OCI-M2 (cell line): ENCODE data around the gene CACNA1E.

Source experiments
- DNase-seq: peaks from one replicate; lab custom pipeline; 2025; ENCODE audit not compliant: unreplicated experiment; lab: John Stamatoyannopoulos, UW

The CACNA1E gene

DNA sequence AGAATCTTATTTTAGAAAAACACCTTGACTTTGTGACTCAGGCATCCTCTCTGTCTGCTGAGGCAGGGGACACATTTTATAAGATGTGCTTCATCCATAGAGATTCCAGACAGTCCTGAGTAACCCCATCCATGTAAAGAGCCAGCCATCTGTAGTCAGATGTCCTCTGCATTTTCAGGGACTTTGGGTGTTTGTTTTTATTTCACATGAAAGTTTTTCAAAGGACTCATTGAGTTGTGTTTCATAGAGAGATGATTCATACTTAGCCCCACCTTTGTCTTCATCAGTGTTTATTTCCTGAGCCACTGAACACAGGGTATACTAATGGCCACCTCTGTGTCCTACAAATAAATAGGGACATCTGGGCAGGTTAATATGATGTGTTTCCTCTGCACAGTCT lies 280.4 kb downstream of the CACNA1E start:
- no peak for DNase-seq

GRCh38 chr1:181765451-181766026 lies 282.2 kb downstream of the CACNA1E start:
- DNase-seq, result no peak

GRCh38 chr1:181767001-181767708 lies 283.8 kb downstream of the CACNA1E start:
- DNase-seq, result no peak

DNA sequence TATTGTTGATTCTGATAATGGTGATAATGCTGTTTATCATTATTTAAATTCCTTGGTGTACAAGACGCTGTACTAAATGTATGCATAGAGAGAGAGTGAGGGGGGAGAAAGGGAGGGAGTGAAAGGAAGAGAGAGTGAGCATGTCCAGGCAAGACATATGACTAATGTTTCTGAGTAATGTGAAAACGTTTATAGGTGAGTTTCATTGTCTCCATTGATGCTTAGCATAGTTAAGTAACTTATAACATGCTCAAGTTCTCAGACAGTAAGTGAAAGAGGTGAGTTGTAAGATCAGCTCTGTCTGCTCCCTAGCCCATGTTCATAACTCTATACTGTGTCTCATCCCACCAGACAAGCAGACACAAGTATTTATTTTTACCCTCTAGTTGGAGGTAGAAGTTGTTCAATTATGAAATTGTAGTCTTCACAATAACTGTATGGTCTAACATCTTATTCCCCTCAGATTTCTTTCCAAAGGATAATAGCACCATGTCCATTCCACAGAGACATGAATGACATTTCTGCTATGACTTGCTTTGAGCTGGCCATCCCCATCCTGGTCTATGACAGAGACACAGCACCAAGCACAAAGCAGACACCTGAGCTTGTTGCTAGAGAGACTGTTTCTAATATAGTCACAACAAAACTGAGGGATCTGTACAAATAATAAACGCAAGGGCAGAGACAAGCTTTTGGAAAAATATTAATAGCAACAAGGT lies 285.1 kb downstream of the CACNA1E start:
- no peak for DNase-seq

DNA sequence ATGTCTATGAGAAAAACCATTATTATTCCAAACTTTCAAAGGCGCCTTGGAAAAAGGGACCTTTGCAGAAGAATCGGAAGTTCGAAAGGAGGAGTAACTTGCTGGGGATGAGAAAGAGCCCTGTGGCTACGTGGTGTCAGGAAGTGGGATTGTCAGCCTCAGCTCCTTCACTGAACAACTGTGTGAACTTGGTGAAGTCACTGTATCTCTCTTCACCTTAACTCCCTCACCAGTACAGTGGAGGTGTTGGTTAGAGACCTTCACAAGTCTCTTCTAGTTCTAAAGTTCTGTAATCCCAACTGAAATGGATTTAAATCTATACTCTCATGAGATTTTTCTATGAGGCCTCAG lies 285.6 kb downstream of the CACNA1E start:
- no peak for DNase-seq

DNA sequence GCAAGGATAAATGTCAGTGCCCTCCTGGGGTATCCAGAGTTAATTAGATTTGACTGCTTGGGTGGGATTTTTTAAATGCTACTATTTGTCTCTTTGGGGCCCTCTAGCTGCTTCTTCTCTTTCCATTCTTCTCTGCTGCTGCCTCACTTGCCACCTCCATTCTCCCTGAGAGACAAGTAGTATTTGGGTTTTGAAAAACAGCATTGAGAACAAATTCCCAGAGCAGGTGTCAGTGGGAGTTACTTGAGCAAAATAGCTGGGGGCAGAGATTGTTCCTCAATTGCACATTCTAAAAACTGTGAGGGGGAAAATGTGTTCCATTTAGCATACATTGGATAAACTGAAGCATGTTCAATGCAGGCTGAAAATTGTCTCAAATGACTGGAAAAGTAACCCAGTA lies 286.5 kb downstream of the CACNA1E start:
- DNase-seq, result no peak

GRCh38 chr1:181772714-181773113 lies 289.4 kb downstream of the CACNA1E start:
- no peak for DNase-seq

DNA sequence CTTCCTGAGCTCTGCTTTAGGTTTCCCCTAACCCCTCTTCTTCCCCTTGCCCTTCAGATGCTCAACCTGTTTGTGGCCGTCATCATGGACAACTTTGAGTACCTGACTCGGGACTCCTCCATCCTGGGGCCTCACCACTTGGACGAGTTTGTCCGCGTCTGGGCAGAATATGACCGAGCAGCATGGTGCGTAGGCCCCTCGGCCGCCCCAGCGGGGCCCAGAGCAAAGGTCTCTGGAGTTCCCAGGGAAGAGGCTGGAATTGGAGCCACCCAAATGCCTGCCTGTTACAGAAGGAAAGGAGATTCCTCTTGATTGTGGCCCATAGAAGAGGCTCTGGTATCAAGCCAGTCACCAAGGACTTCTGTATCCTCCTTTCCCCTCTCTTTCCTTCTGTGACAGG lies 292.7 kb downstream of the CACNA1E start:
- no peak for DNase-seq

GRCh38 chr1:181777286-181777685 lies 294.0 kb downstream of the CACNA1E start:
- DNase-seq, result no peak

DNA sequence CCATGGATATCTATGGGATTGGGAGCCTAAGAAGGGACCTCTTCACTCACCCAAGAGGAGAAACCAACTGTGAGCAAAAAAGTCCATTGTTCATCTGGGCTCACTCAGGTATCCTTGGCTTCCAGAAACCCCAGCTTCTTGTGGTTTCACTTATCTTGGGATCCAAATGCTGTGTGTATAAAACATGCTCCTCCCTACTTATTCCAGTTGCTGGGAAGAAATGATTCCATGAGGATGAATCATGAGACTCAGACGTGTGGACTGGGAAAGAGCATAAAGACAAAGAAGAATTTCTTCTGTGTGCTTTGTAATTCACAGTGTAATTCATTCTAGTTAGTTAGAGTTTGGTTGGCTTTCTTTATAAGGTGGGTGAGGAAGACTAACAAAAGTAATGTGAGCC lies 294.5 kb downstream of the CACNA1E start:
- DNase-seq, result no peak

- no peak for DNase-seq
Observed at GRCh38 chr1:181778640-181779260, 295.4 kb downstream of the CACNA1E start.

- DNase-seq, result no peak
Observed at GRCh38 chr1:181779343-181779742, 296.0 kb downstream of the CACNA1E start.

GRCh38 chr1:181783208-181783607 lies 299.9 kb downstream of the CACNA1E start:
- DNase-seq, result no peak

- DNase-seq, result no peak
Observed at GRCh38 chr1:181784039-181784683, 300.8 kb downstream of the CACNA1E start.

DNA sequence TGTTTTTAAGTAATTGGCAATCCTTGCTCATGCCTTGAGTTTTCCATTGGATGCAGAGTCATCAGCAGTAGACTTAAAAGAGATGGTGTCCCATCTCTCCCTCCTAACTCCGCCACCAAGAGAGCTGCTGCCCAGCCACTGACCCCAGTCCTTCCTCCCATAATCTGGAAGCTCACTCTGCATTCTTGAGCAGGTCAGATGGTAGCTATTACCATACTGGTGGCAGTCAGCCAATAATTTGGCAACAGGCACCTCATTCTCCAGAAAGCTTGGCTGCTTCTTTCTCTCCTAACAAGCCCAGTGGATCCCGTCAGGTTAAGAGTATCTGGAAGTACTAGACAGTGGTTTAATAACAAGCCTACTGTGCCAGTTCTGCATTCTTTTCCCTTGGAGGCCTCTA lies 306.1 kb downstream of the CACNA1E start:
- DNase-seq, result no peak

GRCh38 chr1:181791721-181792120 lies 308.4 kb downstream of the CACNA1E start:
- DNase-seq, result no peak

- no peak for DNase-seq
Observed at GRCh38 chr1:181793831-181794230, 310.5 kb downstream of the CACNA1E start.

DNA sequence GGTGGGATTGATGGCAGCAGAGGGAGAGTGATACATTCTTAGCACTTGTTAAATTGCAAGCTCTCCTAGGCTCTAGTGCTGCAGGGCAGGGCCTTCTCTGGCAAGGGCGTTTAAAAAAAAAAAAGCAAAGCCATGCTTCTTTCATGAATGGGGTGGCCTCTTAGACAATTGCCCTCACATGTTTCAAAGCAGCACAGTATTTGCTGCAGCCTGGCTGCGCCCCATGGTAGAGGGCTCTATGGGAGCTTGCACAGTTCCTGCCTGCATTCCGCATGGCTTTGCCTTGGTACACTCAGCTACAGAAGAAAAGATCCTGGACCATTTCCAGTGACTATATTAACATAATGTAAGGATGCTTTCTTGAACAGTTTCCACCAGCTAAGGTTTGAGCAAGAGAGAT lies 311.0 kb downstream of the CACNA1E start:
- DNase-seq, result no peak

- no peak for DNase-seq
Observed at GRCh38 chr1:181798191-181798926, 315.0 kb downstream of the CACNA1E start.

DNA sequence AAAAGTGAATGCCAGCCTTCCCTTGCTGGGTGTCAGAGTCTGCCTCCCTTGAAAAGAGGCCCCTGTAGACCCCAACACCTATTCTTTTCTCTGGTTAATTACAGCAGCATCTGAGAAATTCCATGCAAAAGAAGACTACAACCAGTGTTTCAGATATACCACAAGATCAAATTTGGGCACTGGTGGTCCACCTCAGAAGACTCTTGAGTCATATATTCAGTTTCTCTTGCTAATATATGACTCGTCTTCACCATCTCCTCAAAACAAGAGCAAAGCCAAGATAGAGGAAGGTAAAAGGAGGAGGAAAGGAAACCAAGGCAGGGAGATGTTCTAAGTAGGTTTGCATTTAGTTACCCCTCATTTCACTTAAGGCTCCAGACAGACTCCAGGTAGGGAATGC lies 318.3 kb downstream of the CACNA1E start:
- no peak for DNase-seq

GRCh38 chr1:181802466-181802865 lies 319.1 kb downstream of the CACNA1E start:
- no peak for DNase-seq
